Brain pericyte (primary cell): Measurements from ENCODE around the gene FLNB.
"Not testable (repeated sequence)": the region's sequence is repeated elsewhere in the genome, so short reads cannot be mapped to it uniquely, and the experiment has no call there.

ENCODE experiments used
- DNase-seq: peaks from one replicate; pipeline ENCODE4 v3.0.0-alpha.2; 2012; ENCODE audit warnings: low read depth, low spot score

FLNB gene

DNA sequence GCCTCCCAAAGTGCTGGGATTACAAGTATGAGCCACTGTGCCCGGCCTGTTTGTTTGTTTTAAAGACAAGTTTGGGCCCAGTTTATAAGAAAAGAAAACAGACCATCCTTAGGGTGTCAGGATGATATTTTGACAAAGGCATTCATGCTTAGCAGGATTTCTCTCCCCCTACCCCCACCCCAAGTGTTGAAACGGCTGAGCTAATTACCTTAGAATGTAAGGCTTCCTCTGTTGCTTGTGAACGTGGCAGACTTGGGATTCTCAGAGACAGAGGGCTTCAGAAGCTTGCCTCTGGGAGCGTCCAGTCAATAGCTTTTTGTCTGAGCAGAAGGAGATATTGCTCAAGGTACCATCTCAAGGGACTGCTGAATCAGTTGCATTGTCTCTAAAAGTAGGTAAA is 24.0 kb downstream of the FLNB start:
- DNase-seq, result no peak

DNA sequence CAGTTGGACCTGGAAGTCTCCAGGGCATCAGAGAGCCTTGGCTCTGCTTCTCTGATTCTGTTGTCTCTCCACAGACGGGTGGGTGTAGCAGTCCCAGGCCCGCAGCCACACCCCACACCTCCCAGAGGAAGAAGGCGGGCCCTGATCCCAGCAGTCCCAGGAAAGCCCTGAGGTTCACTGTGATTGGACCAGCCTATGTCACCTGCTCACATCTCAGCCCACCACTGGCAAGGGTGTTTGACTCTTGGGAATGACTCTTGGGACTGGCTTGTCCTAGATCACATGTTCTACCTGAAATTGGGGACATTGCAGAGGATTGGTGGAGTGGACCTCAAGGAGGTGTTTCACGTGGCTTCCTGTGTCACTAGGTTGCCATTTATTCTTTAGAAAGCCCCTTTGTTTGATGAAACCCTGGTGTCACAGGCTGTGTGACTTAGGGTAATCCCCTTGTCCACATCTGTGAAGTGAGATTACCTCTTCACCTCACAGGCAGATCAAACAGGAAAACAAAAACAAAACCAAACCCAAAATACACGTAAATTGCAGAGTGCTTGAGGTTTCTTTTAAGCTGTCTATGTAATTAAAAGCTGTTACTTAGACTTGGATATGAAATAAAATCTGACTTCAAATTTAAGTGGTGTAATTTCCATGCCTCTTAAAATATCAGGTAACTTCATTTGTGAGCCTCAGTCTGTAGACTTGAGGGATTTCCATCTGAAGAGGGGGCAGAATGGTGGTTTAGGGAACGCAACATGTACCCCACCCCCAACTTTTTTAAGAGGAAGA is 26.7 kb downstream of the FLNB start:
- DNase-seq, result no peak

DNA sequence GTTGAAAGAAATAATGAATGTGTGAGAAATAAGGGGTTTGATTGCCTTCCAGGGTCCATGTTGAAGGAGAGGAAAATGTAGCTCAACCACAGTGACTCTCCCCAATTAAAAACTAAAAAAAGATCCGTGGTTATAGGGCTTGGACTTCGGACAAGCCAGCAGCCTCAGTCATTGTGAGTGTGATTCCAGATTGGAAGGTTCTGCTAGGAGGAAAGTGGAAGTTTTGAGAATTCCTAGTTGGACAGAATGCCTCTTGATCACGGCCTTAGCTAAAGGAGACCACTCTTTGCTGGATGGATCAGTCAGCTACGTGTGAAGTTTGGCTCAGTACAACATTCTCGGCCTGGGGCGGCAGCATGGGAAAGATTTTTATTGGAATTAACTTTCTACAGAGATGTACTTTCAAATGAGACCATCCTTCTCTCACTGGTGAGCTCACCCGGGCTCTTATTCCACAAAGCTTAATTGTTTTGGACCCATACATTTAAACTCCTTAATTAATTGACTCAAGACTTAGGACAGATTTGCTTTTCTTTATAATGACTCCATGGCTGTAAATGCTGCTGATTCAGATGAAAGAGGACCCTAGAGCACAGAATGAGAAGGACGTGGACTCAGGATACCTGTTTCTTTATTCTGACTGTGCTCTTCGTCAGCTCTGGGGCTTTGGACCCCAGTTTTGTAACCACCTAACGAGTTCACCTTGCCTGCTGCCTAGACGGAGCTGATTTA is 27.5 kb downstream of the FLNB start:
- DNase-seq, result no peak

DNA sequence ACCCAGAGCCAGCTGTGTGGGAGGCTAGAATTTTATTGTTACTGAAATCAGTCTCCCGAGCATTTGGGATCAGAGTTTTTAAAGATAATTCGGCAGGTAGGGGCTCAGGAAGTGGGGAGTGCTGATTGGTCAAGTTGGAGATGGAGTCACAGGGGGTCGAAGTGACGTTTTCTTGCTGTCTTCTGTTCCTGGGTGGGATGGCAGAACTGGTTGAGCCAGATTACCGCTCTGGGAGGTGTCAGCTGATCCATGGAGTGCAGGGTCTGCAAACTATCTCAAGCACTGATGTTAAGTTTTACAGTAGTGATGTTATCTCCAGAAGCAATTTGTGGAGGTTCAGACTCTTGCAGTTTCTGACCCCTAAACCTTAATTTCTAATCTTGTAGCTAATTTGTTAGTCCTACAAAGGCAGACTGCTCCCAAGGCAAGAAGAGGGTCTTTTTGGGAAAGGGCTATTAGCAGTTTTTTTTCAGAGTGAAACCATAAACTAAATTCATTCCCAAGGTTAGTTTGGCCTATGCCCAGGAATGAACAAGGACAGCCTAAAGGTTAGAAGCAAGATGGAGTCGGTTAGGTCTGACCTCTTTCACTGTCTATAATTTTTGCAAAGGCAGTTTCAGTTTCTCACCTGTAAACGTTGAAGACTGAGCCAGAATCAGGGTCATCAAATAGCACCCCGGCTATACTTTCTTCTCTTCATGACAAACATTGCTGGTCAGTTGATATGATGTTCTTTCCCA is 28.2 kb downstream of the FLNB start:
- DNase-seq, result no peak

DNA sequence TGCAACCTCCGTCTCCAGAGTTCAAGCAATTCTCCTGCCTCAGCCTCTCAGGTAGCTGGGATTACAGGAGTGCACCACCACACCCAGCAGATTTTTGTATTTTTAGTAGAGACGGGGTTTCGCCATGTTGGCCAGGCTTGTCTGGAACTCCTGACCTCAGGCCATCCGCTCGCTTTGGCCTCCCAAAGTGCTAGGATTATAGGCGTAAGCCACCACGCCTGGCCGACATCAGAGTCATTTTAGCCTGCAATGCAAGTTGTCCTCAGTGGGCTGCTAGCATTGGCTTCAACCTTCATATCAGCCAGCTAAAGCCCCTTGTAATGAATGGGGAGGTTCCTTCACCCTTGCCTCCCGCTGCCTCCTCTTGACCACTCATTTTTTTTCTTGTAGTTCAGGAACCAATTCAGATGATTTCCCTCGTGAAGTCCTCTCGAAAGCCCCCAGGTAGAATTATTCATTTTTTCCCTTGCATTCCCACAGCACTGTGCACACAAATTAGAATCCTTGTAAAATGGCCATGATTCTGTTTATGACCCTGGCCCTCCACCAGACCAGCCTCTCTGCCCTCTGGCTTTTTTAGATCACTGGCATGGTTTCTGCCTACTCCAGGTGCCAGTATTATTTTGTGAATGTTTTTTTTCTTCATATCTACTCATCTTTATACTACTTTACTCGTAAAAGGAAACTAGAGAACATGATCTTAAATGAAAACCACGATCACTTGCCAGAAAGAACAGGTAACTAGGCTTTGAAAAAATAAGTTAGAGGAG is 29.1 kb downstream of the FLNB start:
- DNase-seq, result no peak

DNA sequence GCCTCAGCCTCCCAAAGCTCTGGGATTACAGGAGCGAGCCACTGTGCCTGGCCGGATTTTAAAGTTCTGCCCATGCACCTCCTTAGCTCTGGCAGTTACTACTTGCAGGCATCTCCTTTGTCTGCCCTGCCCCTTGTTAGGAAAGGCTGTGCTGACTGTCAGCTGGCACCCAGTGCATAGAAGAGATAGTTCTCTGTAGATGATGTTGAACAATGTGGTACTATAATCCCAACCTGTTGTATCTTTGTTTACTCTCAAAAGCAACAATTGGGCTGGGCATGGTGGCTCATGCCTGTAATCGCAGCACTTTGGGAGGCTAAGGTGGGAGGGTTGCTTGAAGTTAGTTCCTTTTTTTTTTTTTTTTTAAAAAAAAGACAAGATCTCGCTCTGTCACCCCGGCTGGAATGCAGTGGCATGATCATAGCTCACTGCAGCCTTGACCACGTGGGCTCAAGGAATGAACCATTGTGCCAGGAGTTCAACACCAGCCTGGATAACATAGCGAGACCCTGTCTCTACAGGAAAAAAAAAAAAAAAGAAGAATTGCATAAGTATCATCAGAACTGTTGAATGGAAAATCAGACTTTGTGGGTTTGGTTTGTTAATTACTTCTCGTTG is 30.6 kb downstream of the FLNB start:
- DNase-seq, result no peak

DNA sequence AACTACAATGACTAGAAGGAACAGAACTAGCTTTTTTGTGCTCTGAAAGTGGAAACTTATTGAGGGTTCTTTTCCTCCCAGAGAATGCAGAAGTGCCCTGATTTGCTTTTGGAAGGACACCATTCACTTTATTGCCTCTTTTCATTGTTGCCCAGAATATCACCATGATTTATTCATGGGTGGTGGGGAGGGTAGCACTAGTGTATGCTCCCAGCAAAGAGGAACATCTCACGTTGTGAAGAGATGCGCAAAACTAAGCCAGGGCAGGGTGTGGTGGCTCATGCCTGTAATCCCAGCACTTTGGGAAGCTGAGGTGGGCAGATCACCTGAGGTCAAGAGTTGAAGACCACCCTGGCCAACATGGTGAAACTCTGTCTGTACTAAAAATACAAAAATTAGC is 31.4 kb downstream of the FLNB start:
- DNase-seq, result no peak

DNA sequence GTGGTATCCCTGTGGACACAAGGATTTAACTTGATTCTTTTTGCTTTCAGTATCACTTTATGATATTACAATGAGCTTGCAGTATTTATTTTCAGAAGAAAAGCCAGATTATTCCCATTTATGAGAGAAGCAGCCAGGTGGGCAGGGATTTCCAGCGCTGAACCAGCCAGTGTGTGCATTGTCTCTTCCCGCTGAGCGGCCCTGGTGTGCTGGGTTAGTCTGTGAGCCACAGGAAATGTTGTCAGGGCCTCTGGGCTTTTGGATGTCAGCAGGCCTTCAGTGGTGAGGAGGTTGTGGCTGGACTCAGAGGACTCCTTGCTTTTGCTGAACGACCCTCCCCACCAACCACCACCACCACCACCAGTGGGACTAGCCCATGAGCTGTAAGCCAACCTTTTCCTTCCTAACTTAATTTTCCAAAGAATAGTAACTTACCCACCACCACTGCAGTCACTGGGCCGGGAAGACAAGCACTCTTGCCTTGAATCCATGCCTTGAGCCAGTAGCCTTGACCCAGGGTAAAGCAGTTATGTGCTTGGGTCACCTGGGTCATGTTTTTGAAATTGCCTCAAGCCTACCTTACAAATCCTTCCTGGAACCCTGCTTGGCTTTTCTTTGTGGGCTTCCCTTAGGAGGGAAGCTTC is 33.1 kb downstream of the FLNB start:
- no peak for DNase-seq

DNA sequence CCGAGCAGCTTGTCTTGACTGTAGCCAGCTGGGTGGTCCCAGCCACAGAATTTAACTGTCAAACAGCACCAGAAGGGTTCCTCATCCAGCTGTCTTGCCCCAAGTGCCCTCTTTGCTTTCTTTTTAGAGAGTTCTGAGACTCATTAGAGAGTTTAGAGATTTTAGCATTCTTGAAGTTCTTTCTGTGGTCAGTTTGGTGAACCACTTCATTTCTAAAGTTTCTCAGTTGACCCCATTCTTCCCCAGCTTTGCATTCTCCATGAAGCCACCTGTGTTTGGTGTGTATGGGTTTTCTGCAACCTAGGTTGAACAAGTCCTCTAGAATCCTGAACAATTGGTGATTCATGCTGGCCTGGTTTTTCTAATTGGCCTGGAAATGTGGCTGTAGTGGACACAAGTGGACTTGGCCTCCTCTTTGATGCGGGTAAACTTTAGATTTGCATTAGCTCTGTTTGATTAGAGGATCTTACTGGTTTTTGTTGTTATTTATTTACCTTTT is 33.7 kb downstream of the FLNB start:
- DNase-seq, result no peak

DNA sequence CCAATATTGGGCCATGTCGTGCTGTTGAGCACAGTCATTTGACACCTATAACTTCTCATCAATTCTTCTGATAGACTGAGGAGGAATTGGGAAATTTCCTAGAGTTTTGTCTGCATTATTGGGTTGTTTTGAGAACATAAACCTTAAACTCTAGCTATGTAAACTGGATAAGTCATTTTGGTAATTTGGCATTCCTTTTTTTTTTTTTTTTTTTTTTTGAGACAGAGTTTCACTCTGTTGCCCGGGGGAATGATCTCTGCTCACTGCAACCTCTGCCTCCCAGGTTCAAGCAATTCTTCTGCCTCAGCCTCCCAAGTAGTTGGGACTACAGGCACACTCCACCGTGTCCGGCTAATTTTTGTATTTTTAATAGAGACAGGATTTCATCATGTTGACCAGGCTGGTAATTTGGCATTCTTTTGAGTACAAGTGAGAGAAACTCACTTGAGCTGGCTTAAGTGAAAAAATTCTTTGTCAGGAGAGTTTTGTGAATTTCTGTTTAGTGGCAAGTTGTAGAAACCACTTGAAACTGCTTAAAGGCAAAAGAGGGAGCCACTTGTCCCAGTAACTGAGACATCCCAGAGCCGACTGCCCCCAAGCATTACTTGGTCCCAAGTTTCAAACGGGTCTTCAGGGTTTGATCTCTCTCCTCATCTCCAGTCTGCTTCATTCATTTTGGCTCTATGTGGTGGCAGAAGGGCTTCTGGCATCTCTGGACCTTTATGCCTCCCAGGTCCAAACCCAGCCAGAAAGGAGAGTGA is 34.9 kb downstream of the FLNB start:
- no peak for DNase-seq

DNA sequence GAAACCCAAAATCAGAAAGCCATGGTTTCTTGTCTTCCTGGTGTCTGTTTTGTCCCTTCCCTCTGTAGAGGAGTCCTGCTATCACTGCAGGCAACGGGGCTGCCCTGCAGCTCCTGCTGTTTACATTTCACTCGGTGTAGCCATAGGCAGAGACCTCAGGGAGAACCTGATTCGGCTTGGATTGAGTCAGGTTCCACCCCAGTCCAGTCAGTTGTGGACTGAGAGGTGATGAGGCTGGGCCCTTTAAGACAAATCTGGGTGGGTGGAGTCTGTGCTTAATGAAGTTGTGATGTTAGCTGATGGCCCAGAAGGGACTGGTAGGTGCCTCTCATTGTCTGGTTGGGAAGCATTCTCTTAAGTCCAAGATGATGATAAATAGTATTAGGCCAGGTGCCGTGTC is 35.7 kb downstream of the FLNB start:
- no peak for DNase-seq

DNA sequence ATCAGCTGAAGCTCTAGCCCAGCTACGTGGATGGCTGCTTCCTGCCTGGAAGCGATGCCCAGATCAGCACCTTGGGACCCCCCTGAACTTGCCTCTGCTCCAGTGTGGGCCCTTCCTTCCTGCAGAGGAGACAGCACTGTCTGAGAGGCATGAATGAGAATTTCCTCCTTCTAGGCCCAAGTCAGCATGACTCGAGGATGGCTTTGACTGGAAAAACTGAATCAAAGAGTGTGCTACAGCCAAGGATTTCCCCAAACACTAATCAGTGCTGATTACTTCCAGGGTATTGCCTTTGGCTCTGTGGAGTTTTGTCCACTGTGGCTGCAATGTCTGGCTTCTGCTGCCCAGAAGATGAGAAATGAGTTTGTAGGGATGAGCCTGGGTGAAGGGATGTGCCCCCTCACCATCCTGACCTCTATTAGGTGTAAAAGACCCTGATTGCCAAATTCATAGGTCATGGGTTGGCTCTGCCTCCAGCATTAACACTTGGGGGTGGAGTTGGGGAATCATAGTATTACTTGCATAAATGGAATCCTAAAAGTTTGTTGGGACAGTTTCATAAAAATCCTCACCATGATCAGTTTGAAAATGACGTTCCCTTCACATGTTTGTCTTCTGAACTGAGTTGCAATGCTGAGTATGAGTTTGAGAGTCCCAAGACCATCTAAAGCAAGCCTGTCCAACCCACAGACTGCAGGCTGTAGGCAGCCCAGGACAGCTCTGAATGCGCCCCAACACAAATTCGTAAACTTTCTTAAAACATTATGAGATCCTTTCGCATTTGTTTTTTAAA is 36.7 kb downstream of the FLNB start:
- DNase-seq, result no peak

DNA sequence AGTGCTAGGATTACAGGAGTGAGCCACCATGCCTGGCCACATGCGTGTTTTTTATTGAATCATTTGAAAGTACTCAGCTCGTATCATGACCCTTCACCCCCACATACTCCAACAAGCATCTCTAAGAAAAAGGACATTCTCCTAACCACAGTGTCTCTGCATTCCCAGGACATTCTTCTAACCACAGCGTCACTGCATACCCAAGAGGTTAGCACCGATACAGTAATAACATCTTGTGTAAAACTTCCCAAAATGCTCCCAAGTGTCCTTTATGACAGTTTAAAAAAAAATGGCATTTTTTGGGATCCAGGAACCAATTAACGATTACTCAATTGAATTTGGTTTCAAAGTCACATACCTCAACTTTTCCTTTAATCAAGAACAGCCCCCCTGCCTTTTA is 39.6 kb downstream of the FLNB start:
- no peak for DNase-seq

DNA sequence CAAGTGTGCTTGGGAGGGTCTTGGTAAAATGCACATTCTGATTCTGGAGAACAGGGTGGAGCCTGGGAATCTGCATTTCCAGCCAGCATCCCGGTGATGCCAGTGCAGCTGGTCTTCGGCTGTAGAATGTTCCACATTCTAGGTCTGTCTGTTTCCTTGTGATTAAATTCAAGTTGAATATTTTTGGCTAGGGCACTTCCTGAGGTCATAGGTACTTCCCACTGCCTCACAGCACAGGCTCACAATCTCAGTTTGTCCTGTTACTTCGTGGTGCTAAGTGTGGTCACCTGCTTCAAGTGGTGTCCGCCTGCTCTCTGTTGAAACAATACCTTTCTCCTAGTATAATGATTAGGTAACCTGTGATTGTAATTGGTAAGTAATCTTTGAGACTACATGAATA is 40.1 kb downstream of the FLNB start:
- DNase-seq, result no peak

DNA sequence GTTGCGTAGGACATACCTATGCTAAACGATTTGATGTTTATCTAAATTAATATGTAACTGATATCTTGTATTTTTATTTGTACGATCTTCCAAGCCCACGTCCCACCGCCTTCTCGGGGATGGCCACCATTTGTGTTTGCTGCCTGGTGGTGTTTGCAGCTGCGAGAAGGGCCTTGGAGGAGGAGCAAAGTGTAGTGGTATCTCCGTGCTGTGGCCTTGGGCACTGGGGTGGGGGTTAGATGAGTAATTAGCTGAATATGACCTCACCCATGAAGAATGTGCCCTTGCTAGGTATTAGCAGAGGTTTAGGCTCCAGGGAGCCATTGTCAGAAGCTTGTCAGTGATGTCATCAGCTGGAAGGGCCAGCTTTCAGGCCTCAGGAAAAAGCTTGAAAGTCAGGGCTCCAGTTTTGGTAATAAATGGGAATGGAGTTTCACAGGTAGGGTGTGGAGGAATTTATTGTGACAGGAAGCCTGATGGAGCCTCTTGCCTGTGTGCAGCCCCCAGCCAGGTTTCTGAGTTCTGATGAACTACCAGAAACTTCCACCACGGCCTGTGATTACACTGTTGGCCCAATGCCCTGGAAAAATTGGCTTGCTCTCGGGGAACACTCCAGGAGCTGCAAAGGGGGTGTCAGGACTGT is 41.0 kb downstream of the FLNB start:
- DNase-seq, result no peak

DNA sequence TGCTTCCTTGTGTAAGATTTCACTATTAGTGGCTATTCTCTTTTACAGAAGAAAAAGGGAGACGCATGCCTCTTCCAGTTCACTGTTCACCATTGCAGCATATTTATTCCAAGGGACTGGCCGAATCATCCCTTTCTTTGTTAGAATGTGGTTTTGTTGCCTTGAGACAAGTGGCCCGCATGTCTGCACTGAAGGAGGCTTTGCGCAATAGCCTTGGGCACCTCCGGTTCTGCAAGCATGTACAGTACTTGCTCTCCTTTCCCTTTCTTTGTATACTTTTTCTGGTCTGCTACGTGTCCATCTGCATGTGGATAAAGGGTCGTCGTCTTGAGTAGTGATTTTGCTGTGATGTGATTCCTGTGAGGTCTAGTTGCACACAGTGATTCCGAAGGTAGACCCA is 43.0 kb downstream of the FLNB start:
- no peak for DNase-seq

DNA sequence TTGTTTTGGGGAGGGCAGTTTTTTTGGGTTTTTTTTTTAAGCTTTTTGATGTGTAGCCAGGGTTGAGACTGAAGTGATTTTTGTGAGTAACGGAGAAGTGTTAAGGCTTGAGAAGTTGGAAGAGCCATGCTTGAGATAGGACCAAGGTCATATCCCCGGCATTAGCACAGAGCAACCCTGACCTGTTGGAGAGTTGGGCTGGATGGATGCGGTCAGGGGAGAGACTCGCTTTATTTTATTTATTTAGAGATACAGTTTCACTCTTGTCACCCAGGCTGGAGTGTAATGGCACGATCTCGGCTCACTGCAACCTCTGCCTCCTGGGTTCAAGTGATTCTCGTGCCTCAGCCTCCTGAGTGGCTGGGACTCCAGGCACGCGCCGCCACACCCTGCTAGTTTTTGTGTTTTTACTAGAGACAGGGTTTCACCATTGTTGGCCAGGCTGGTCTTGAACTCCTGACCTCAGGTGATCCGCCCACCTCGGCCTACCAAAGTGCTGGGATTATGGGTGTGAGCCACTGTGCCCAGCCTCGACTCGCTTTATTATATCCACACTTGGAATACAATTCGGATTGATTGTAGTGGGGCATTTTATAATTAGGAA is 43.5 kb downstream of the FLNB start:
- not testable (repeated sequence) for DNase-seq
